GM19324 (cell line): ENCODE measurements around the gene THBS3.
"Not testable (repeated sequence)": the region's sequence is repeated elsewhere in the genome, so short reads cannot be mapped to it uniquely, and the experiment has no call there.

Experiments
- ATAC-seq: cut with Tn5 transposase; IDR thresholded peaks from one replicate; pipeline ENCODE4 v1.9.1; 2021; ENCODE audit warnings: mild to moderate bottlenecking, moderate library complexity; ENCODE audit not compliant: unreplicated experiment, low FRiP score

Gene THBS3

DNA sequence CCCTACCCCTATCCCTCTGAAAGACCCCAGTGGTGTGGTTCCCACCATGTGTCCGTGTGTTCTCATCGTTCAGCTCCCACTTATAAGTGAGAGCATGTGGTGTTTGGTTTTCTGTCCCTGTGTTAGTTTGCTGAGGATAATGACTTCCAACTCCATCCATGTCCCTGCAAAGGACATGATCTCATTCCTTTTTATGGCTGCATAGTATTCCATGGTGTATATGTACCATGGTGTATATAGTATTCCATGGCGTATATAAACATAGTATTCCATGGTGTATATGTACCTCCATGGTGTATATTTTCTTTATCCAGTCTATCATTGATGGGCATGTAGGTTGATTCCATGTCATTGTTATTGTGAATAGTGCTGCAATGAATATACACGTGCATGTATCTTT, 43.9 kb downstream of the THBS3 start:
- ATAC-seq = not testable (repeated sequence)

DNA sequence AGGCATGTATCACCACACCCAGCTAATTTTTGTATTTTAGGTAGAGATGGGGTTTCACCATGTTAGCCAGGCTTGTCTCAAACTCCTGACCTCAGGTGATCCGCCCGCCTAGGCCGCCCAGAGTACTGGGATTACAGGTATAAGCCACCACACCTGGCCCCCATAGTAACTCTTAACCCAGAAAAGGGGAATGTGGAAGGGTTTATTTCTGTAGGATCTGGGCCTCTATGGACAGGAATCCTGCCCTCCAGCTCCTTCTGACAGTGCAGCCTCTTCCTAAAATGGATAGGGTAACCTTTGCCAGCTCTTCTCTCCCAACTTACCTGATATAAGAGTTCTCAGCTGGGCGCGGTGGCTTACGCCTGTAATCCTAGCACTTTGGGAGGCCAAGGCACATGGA, 45.1 kb downstream of the THBS3 start:
- ATAC-seq = not testable (repeated sequence)

DNA sequence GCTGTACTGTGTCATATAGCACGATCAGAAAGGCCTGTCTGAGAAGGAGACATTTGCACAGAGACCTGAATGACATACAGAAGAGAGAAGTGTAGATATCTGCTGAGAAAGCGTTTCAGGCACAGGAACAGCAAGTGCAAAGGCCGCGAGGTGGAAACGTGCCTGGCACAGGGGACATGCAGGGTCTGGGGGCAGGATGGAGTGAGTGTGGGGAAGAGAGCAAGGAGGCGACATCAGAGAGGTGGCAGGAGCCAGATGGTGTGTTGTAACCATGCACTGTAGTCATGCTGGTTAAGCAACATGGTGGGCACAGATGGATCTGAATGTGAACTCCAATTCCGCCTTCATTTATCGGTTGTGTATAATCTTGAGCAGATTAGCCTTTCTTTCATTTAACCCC, 47.6 kb downstream of the THBS3 start:
- no peak for ATAC-seq

DNA sequence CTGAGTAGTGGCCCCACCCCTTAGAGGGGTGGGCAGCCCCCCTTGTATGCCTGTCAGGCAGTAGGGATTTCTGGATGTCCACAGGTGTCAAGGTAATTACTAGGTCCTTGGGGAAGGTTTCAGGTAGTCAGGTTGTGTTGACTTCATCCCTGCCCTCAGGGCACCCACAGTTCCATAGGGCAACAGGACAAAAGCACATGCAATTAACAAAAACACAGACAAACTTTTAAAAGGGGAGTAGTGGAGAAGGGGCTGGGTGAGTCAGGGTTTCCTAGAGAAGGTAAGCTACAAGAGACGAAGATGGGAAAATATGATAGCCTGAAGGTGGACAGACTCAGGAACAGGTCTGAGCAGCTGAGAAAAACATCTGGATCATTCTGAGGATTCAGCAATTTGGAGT, 48.7 kb downstream of the THBS3 start:
- no peak for ATAC-seq

DNA sequence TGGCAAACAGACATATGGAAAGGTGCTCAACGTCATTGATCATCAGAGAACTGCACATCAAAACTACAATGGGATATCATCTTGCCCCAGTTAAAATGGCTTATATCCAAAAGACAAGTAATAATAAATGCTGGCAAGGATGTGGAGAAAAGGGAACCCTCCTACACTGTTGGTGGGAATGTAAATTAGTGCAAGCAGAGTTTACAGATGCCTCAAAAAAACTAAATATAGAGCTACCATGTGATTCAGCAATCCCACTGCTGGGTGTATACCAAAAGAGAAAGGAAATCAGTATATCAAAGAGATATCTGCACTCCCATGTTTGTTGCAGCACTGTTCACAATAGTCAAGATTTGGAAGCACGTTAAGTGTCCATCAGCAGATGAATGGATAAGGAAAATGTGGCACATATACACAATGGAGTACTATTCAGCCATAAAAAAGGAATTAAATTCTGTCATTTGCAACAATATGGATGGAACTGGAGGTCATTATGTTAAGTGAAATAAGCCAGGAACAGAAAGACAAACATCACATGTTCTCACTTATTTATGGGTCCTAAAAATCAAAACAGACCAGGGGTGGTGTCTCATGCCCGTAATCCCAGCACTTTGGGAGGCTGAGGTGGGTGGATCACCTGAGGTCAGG, 51.6 kb downstream of the THBS3 start:
- ATAC-seq = not testable (repeated sequence)
